Heart left ventricle (tissue), 13 donors: ENCODE results near the gene ABCF3.

Experiments
- CTCF ChIP-seq, 12 donors: fragments of 200-600 bp; sonication (generic) in 4 of 12; IDR thresholded peaks; one replicate each; pipeline versions ENCODE4 v1.5.0 to v1.8.0; 2018 to 2022; ENCODE audit warnings: antibody characterized with exemption in 12 of 12, mild to moderate bottlenecking in 5 of 12
- POLR2A ChIP-seq, 2 donors: fragments of 450-650 bp; IDR thresholded peaks; one replicate each; pipeline ENCODE4 v1.6.1; 2017; ENCODE audit warnings: antibody characterized with exemption in 2 of 2, mild to moderate bottlenecking in 2 of 2, moderate library complexity in 2 of 2
- donor health status: ischemic (EF 13 %, LVEDD 7.1; RV severe dilation, severe dysfunction).
- donor health status: DM: no; HTN: yes; CAD: no.
- donor health status: DM: no; HTN: no; CAD: no.
- donor health status: ischemic (EF 25% LVEDD 6.9; RV normal size, moderate dysfunction).
- donor health status: ischemic (EF 25% LVEDD 5.7; RV mildly dilated, moderate dysfunction).
- donor health status: ischemic (EF 35%, LVEDD 5.7; RV mildly dilated, moderate dysfunction).
- donor health status: nonischemic (EF 11% LVEDD 7.7; RV severe dilation, severe dysfunction).
- donor health status: DM: yes; HTN: yes; CAD: no.
- donor health status: PGD.
- donor health status: ischemic (EF 29% LVEDD 5.4; RV normal size, mild dysfunction).
- donor health status: nonischemic (EF 23%, LVEDD 6.1; RV moderate dilation, normal function).

- no peak for TF ChIP-seq CTCF (IDR thresholded peaks at IDR 0.05)
- no peak for TF ChIP-seq POLR2A (IDR thresholded peaks at IDR 0.05)
These were observed 8.2 kb upstream of the ABCF3 start for GRCh38 chr3:184177767-184178306.
